ENCODE measurements around the gene OR6V1. TPM values are rescaled to one million over a fixed set of nuclear protein-coding genes. Genes with fewer than 3 reads are reported as not detected.
"Not testable (repeated sequence)": the region's sequence is repeated elsewhere in the genome, so short reads cannot be mapped to it uniquely, and the experiment has no call there.

The OR6V1 gene
- total RNA-seq, 1 donor from 2014 or later = not detected

DNA sequence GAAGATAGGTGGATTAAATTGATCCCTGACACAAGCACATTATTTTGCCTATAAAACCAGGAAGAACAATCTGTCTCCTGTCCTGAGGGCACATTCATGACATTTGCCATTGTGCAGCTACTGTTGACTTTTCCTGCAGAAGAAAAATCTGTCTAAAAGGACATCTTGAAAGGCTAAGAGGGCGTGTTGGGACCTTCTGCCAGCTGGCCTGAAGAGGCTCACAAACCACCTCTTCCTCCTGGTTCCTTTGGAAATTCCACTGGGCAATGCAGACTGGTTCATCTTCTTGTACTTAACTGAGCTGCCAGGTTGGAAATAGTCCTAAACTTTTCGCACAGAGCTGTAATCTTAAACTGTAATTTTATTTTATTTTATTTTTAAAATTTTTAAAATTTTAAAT is 44.0 kb downstream of the OR6V1 start:
- no peaks in the 10 kb centered on the region for H3K36me3 ChIP-seq (ENCODE audit: insufficient read depth, low read length)
- H3K9me3 ChIP-seq (ENCODE audit: insufficient read depth, low read depth, low read length) = no peaks in the 10 kb centered on the region
- H4K20me1 ChIP-seq (ENCODE audit: insufficient read depth, low read length) = no peaks in the 10 kb centered on the region
- no peak overlapping the region for H3K4me2 ChIP-seq (ENCODE audit: low read length)
- Mint-ChIP-seq H3K4me3 (ENCODE audit: unreplicated experiment) (no peak overlapping the region), H3K9me3 (ENCODE audit: unreplicated experiment) (peaks cover 10% of the 10 kb centered on the region), H3K27me3 (ENCODE audit: low read depth, unreplicated experiment) (no peaks in the 10 kb centered on the region), H3K36me3 (ENCODE audit: low read depth, unreplicated experiment) (no peaks in the 10 kb centered on the region), H3K4me1 (ENCODE audit: low read depth, unreplicated experiment) (no peaks in the 10 kb centered on the region), H3K27ac (ENCODE audit: unreplicated experiment) (no peak overlapping the region)
- no peaks in the 10 kb centered on the region for H3K27me3 ChIP-seq (ENCODE audit: insufficient read depth, low read length)
- H3K4me3 ChIP-seq (ENCODE audit: insufficient read depth, low read depth, low read length) = no peak overlapping the region
- no peak overlapping the region for H2AFZ ChIP-seq (ENCODE audit: low read depth, low read length)
- DNase-seq (ENCODE audit: low read depth) (no peak), FAIRE-seq (no peak)
- H3K79me2 ChIP-seq (ENCODE audit: insufficient read depth, low read length) = no peaks in the 10 kb centered on the region
- no peak overlapping the region for H3K27ac ChIP-seq (ENCODE audit: low read depth, low read length)
- H3K9ac ChIP-seq (ENCODE audit: low read length) = no peak overlapping the region
- no peak for TF ChIP-seq EZH2 (IDR thresholded peaks at IDR 0.05; ENCODE audit: insufficient read depth, low read length)
- no peaks in the 10 kb centered on the region for H3K4me1 ChIP-seq (ENCODE audit: insufficient read depth, low read length)

DNA sequence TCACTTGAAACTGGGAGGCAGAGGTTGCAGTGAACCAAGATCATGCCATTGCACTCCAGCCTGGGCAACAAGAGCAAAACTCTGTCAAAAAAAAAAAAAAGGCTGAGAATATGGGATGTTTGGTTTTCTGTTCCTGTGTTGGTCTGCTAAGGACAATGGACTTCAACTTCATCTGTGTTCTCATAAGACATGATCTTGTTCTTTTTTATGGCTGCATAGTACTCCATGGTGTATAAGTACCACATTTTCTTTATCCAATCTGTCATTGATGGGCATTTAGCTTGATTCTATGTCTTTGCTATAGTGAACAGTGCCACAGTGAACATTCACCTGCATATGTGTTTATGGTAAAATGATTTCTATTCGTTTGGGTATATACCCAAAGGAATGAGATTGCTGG is 47.4 kb downstream of the OR6V1 start:
- H3K9me3 ChIP-seq (ENCODE audit: insufficient read depth, low read depth, low read length); H2AFZ ChIP-seq (ENCODE audit: low read depth, low read length); H3K79me2 ChIP-seq (ENCODE audit: insufficient read depth, low read length); H3K27ac ChIP-seq (ENCODE audit: low read depth, low read length); H3K4me3 Mint-ChIP-seq (ENCODE audit: unreplicated experiment); H4K20me1 ChIP-seq (ENCODE audit: insufficient read depth, low read length); H3K4me3 ChIP-seq (ENCODE audit: insufficient read depth, low read depth, low read length); DNase-seq (ENCODE audit: low read depth); H3K4me2 ChIP-seq (ENCODE audit: low read length); H3K36me3 Mint-ChIP-seq (ENCODE audit: low read depth, unreplicated experiment); H3K9ac ChIP-seq (ENCODE audit: low read length); H3K27me3 ChIP-seq (ENCODE audit: insufficient read depth, low read length); FAIRE-seq; H3K4me1 Mint-ChIP-seq (ENCODE audit: low read depth, unreplicated experiment); H3K4me1 ChIP-seq (ENCODE audit: insufficient read depth, low read length); H3K36me3 ChIP-seq (ENCODE audit: insufficient read depth, low read length); H3K27me3 Mint-ChIP-seq (ENCODE audit: low read depth, unreplicated experiment); H3K27ac Mint-ChIP-seq (ENCODE audit: unreplicated experiment): not testable (repeated sequence)
- H3K9me3 Mint-ChIP-seq (ENCODE audit: unreplicated experiment) = peaks cover 10% of the 10 kb centered on the region

Other genes with a start within 250 kb of the OR6V1 start
- gene EPHB6, start 197.3 kb upstream of the OR6V1 start, total RNA-seq = 15.7 and 16.2 TPM in 2 replicates
- 0.14 and 0.46 TPM in 2 replicates for gene TRPV6, start 166.6 kb upstream of the OR6V1 start, total RNA-seq
- gene TRPV5, start 118.6 kb upstream of the OR6V1 start, total RNA-seq = not detected in 2 replicates
- gene LLCFC1, start 112.9 kb upstream of the OR6V1 start, total RNA-seq = not detected in 2 replicates
- gene KEL, start 90.0 kb upstream of the OR6V1 start, total RNA-seq = 0.96 TPM in 1 of 2 replicates, not detected in the other
- gene OR9A2, start 25.2 kb upstream of the OR6V1 start, total RNA-seq = not detected in 2 replicates
- gene PIP, start 79.7 kb downstream of the OR6V1 start, total RNA-seq = not detected in 2 replicates
- not detected in 2 replicates for gene TAS2R39, start 131.1 kb downstream of the OR6V1 start, total RNA-seq
- not detected in 2 replicates for gene TAS2R40, start 169.7 kb downstream of the OR6V1 start, total RNA-seq
- gene GSTK1, start 211.1 kb downstream of the OR6V1 start, total RNA-seq = 97.5 and 102 TPM in 2 replicates
- 0.20 TPM in 1 of 2 replicates, not detected in the other for gene TMEM139, start 232.6 kb downstream of the OR6V1 start, total RNA-seq
- 32.6 and 38.0 TPM in 2 replicates for gene CASP2, start 236.0 kb downstream of the OR6V1 start, total RNA-seq